Transverse colon (tissue), 4 donors: Measurements from ENCODE around the gene FADS6. TPM values are rescaled to one million over a fixed set of nuclear protein-coding genes. Genes with fewer than 3 reads are reported as not detected.

Experiments
- DNase-seq: peaks from one replicate; pipeline ENCODE4 v3.0.0-alpha.2; 2019
- H3K27ac ChIP-seq, 4 donors: fragments of 200-600 bp; sonication (generic); 2 replicates each; pipeline ENCODE4 v1.5.1; 2016 to 2018; ENCODE audit warnings: inconsistent platforms in 4 of 4
- H3K27me3 ChIP-seq: fragments of 200-600 bp; sonication (generic); 2 replicates; pipeline ENCODE4 v1.5.1; 2017; ENCODE audit warnings: inconsistent platforms
- H3K36me3 ChIP-seq, 4 donors: fragments of 200-600 bp; sonication (generic); 2 replicates each; pipeline ENCODE4 v1.5.1; 2017 to 2019; ENCODE audit warnings: inconsistent platforms in 4 of 4
- H3K4me1 ChIP-seq, 4 donors: fragments of 200-600 bp; sonication (generic); 2 replicates each; pipeline ENCODE4 v1.5.1; 2017 to 2020; ENCODE audit warnings: inconsistent platforms in 4 of 4
- H3K4me3 ChIP-seq, 4 donors: fragments of 200-600 bp; sonication (generic); 1 replicate in 1 of 4; 2 replicates in 3 of 4; pipeline versions ENCODE4 v1.5.1 to v1.6.1; 2017 to 2019; ENCODE audit warnings: inconsistent platforms in 4 of 4
- H3K9me3 ChIP-seq, 2 donors: fragments of 200-600 bp; sonication (generic); 2 replicates each; pipeline ENCODE4 v1.5.1; 2017 to 2019; ENCODE audit warnings: inconsistent platforms in 2 of 2
- EP300 ChIP-seq: sonication (generic); formaldehyde crosslinking; IDR thresholded peaks from one replicate; pipeline ENCODE4 v1.6.1; 2017; ENCODE audit warnings: antibody characterized with exemption, low read depth
- POLR2A ChIP-seq: fragments of 450-650 bp; IDR thresholded peaks from one replicate; pipeline ENCODE4 v1.6.1; 2016; ENCODE audit warnings: antibody characterized with exemption, mild to moderate bottlenecking, moderate library complexity
- POLR2AphosphoS5 ChIP-seq, 3 donors: sonication (generic); formaldehyde crosslinking; IDR thresholded peaks; one replicate each; pipeline ENCODE4 v1.6.1; 2016; ENCODE audit warnings: antibody characterized with exemption in 3 of 3
- WGBS, 2 donors: methylation state at CpG; one replicate each; pipeline ENCODE4 v1.1.5; 2018; ENCODE audit warnings: low coverage in 1 of 2; 5-methylcytosine and 5-hydroxymethylcytosine counted together
- in situ Hi-C, 4 donors: fragments of 200-750 bp; cut with MboI; loops; one replicate each; pipeline versions ENCODE4 v1.15.0 to v1.15.1; 2017; ENCODE audit warnings: low sequenced_read_pairs in 3 of 4, low pct_ligation_motif_present in 1 of 4, low pct_unique_long_range_greater_than_20kb in 1 of 4
- intact Hi-C: fragments of 100-400 bp; cut with DNase I; formaldehyde crosslinking; loops from one replicate; pipeline ENCODE4 v1.15.1; 2023; ENCODE audit warnings: low total_unique reads
- total RNA-seq, 4 donors: library from RNA; depleted of rRNA; stranded (reverse); fragments of >200 nt; gene quantifications; one replicate each; pipeline ENCODE4 v1.1.0, GENCODE V29; 2016
- TF ChIP-seq, protein P1 (sequence below), 5 experiments: fragments of 200-600 bp in 3 of 5; fragments of 450-650 bp in 2 of 5; sonication (generic) in 3 of 5; IDR thresholded peaks; 1 replicate in 2 of 5; 2 replicates in 3 of 5; pipeline ENCODE4 v1.5.1; 2016 to 2017; ENCODE audit warnings: antibody characterized with exemption in 5 of 5, inconsistent platforms in 3 of 5, mild to moderate bottlenecking in 2 of 5, moderate library complexity in 1 of 5

Gene FADS6
- total RNA-seq, 4 donors from 2014 or later = 0.64 to 25.8 (median 3.7) TPM; not detected in 1

DNA sequence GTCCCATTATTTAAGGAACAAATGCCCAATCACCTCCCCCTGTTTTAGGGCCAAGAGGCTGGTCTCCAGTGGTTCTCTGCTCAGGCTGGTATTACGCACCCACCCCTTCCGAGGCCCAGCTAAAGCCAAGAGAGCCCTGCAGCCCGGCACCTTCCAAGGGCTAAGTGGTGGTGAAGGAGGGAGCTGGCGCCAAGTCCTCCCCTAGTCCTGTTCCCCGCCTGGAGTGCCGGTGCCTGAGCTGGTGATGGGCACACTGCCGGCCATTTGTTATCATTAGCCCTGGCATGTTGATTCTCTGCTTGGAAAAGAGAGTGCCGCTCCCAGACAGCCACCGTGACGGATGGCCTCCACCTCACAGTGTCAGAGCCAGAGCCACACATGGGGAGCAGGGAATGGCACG lies 65.6 kb downstream of the FADS6 start:
- DNase-seq = no peak
- Histone ChIP-seq H3K9me3 (no peaks in the 10 kb centered on the region), H3K27me3 (no peaks in the 10 kb centered on the region), H3K4me1 (no peaks in the 10 kb centered on the region), H3K4me3 (no peak overlapping the region), H3K36me3 (no peaks in the 10 kb centered on the region), H3K27ac (no peak overlapping the region)
- WGBS, 2 donors = 95% methylated on average over 11 of the region's 11 CpGs; no CpG with 5 or more reads in 1 of the 2 donors
- in situ Hi-C loops (no loop called here), intact Hi-C loops (no loop called here)
- TF ChIP-seq POLR2A (no peak), POLR2AphosphoS5 (IDR thresholded peaks at IDR 0.05) (no peak), EP300 (no peak)
- TF ChIP-seq, protein P1, sequence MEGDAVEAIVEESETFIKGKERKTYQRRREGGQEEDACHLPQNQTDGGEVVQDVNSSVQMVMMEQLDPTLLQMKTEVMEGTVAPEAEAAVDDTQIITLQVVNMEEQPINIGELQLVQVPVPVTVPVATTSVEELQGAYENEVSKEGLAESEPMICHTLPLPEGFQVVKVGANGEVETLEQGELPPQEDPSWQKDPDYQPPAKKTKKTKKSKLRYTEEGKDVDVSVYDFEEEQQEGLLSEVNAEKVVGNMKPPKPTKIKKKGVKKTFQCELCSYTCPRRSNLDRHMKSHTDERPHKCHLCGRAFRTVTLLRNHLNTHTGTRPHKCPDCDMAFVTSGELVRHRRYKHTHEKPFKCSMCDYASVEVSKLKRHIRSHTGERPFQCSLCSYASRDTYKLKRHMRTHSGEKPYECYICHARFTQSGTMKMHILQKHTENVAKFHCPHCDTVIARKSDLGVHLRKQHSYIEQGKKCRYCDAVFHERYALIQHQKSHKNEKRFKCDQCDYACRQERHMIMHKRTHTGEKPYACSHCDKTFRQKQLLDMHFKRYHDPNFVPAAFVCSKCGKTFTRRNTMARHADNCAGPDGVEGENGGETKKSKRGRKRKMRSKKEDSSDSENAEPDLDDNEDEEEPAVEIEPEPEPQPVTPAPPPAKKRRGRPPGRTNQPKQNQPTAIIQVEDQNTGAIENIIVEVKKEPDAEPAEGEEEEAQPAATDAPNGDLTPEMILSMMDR (IDR thresholded peaks at IDR 0.05) = no peak

Other genes starting within 250 kb of the FADS6 start
- gene CD300LF, start 180.7 kb downstream of the FADS6 start, total RNA-seq = 10 to 100 TPM in 1 of 4 donors, 1 to 10 TPM in 2, under 1 TPM in 1; 0.40 to 37.8 (median 3.7) TPM
- 10 to 100 TPM in 1 of 4 donors, 1 to 10 TPM in 2, not detected in 1; 5.2 to 10.5 (median 5.4) TPM for gene RAB37, start 156.4 kb downstream of the FADS6 start, total RNA-seq
- gene NHERF1, start 145.0 kb downstream of the FADS6 start, total RNA-seq = 100 to 1,000 TPM; 118 to 463 (median 233) TPM
- 10 to 100 TPM; 18.3 to 34.4 (median 27.6) TPM for gene NAT9, start 117.3 kb downstream of the FADS6 start, total RNA-seq
- gene GRIN2C, start 33.7 kb downstream of the FADS6 start, total RNA-seq = under 1 TPM in 2 of 4 donors, not detected in 2; 0.27 to 0.40 TPM
- 10 to 100 TPM in 2 of 4 donors, 1 to 10 TPM in 2; 5.8 to 16.2 (median 10.4) TPM for gene FDXR, start 20.6 kb downstream of the FADS6 start, total RNA-seq
- gene USH1G, start 29.6 kb upstream of the FADS6 start, total RNA-seq = under 1 TPM in 2 of 4 donors, not detected in 2; 0.27 to 0.32 TPM
- gene OTOP2, start 30.6 kb upstream of the FADS6 start, total RNA-seq = 10 to 100 TPM in 3 of 4 donors, 1 to 10 TPM in 1; 3.4 to 99.1 (median 62.6) TPM
- gene OTOP3, start 42.3 kb upstream of the FADS6 start, total RNA-seq = 1 to 10 TPM in 2 of 4 donors, not detected in 2; 1.6 to 3.8 TPM
- 100 to 1,000 TPM in 1 of 4 donors, 10 to 100 TPM in 3; 30.2 to 221 (median 50.7) TPM for gene HID1, start 79.1 kb upstream of the FADS6 start, total RNA-seq
- 1 to 10 TPM; 2.0 to 5.6 (median 3.6) TPM for gene CDR2L, start 94.0 kb upstream of the FADS6 start, total RNA-seq
- gene MRPL58, start 119.0 kb upstream of the FADS6 start, total RNA-seq = 10 to 100 TPM in 2 of 4 donors, under 1 TPM in 1, not detected in 1; 1.00 to 41.3 (median 37.4) TPM
- gene ATP5PD, start 153.3 kb upstream of the FADS6 start, total RNA-seq = 100 to 1,000 TPM in 3 of 4 donors, 10 to 100 TPM in 1; 75.2 to 373 (median 245) TPM
- 10 to 100 TPM; 14.5 to 24.7 (median 19.7) TPM for gene KCTD2, start 153.6 kb upstream of the FADS6 start, total RNA-seq
- 10 to 100 TPM; 65.9 to 94.6 (median 79.5) TPM for gene SLC16A5, start 194.3 kb upstream of the FADS6 start, total RNA-seq
- 10 to 100 TPM in 3 of 4 donors, 1 to 10 TPM in 1; 8.2 to 41.1 (median 21.4) TPM for gene ARMC7, start 216.3 kb upstream of the FADS6 start, total RNA-seq
- 100 to 1,000 TPM; 162 to 247 (median 208) TPM for gene NT5C, start 238.1 kb upstream of the FADS6 start, total RNA-seq